HepG2 (cell line): Measurements from ENCODE around the gene FSHR. TPM values are rescaled to one million over a fixed set of nuclear protein-coding genes. Genes with fewer than 3 reads are reported as not detected.

Experiments
- BRD4 ChIP-seq: sonication (generic); formaldehyde crosslinking; IDR thresholded peaks from 2 replicates; pipeline ENCODE4 v1.4.0; 2020; ENCODE audit warnings: missing genetic modification reagents
- FOXK1 ChIP-seq: sonication (generic); formaldehyde crosslinking; IDR thresholded peaks from 2 replicates; pipeline ENCODE4 v1.4.0; 2020; ENCODE audit warnings: low read depth, missing genetic modification reagents, borderline replicate concordance
- HES4 ChIP-seq: sonication (generic); formaldehyde crosslinking; IDR thresholded peaks from 2 replicates; pipeline ENCODE4 v1.9.0; 2021; ENCODE audit warnings: mild to moderate bottlenecking, missing genetic modification reagents, borderline replicate concordance
- KDM6A ChIP-seq: IDR thresholded peaks from 2 replicates; pipeline ENCODE4 v1.6.1; 2016; ENCODE audit warnings: low read depth
- MBNL3 ChIP-seq: fragments of 250-450 bp; sonication (Bioruptor Pico); conservative IDR thresholded peaks from 2 replicates; pipeline ENCODE4 v1.8.0; 2022; ENCODE audit warnings: mild to moderate bottlenecking, inconsistent platforms
- PRPF4 ChIP-seq: fragments of 200-400 bp; formaldehyde crosslinking; IDR thresholded peaks from 2 replicates; pipeline ENCODE4 v1.6.1; 2016; ENCODE audit warnings: low read length, low read depth; ENCODE audit not compliant: poor library complexity, severe bottlenecking
- SIN3A ChIP-seq: IDR thresholded peaks from 2 replicates; pipeline ENCODE4 v1.6.1; 2011; ENCODE audit warnings: low read depth, mild to moderate bottlenecking, control low read depth, low read length, borderline replicate concordance
- SP5 ChIP-seq: IDR thresholded peaks from 2 replicates; pipeline ENCODE4 v1.6.1; 2016; ENCODE audit warnings: low read depth, borderline replicate concordance
- U2AF2 ChIP-seq: fragments of 200-400 bp; formaldehyde crosslinking; IDR thresholded peaks from 2 replicates; pipeline ENCODE4 v1.6.1; 2017; ENCODE audit warnings: low read depth, mild to moderate bottlenecking, low read length
- ZNF350 ChIP-seq: sonication (generic); formaldehyde crosslinking; IDR thresholded peaks from 2 replicates; pipeline ENCODE4 v1.4.0; 2020; ENCODE audit warnings: mild to moderate bottlenecking, low read depth, missing genetic modification reagents, borderline replicate concordance
- ZNF446 ChIP-seq: sonication (generic); formaldehyde crosslinking; IDR thresholded peaks from 2 replicates; pipeline ENCODE4 v1.5.0; 2020; ENCODE audit warnings: mild to moderate bottlenecking, missing genetic modification reagents
- ZNF460 ChIP-seq: sonication (generic); formaldehyde crosslinking; IDR thresholded peaks from 2 replicates; pipeline ENCODE4 v1.5.1; 2020; ENCODE audit warnings: missing genetic modification reagents, mild to moderate bottlenecking, borderline replicate concordance
- ZNF775 ChIP-seq: sonication (generic); formaldehyde crosslinking; IDR thresholded peaks from 2 replicates; pipeline ENCODE4 v1.4.0; 2020; ENCODE audit warnings: missing genetic modification reagents, mild to moderate bottlenecking, moderate library complexity, borderline replicate concordance
- polyA plus RNA-seq, 8 experiments: library from polyadenylated mRNA; depleted of rRNA in 3 of 8; stranded (reverse) in 7 of 8; unstranded in 1 of 8; fragments of >200 nt; fragmentation: Illumina TruSeq in 4 of 8; extraction: Trizol in 4 of 8; gene quantifications; 2 replicates each; pipeline versions ENCODE4 v1.2.1 to v1.2.3, GENCODE V29; 2011 to 2016; ENCODE audit warnings: low read depth in 4 of 8, missing spikeins in 1 of 8, mixed read lengths in 1 of 8; ENCODE audit not compliant: insufficient read depth in 1 of 8
- total RNA-seq, 5 experiments: library from RNA; depleted of rRNA; stranded (reverse); fragments of >200 nt; fragmentation: Illumina TruSeq; extraction: Trizol; gene quantifications; 2 replicates each; pipeline ENCODE4 v1.2.3, GENCODE V29; 2016; ENCODE audit warnings: low read depth in 1 of 5
- TF ChIP-seq, protein P1 (sequence below), 2 experiments: sonication (generic) in 1 of 2; formaldehyde crosslinking in 1 of 2; IDR thresholded peaks; 2 replicates each; pipeline versions ENCODE4 v1.4.0 to v1.6.1; 2016 to 2020; ENCODE audit warnings: borderline replicate concordance in 1 of 2, low read depth in 1 of 2, mild to moderate bottlenecking in 1 of 2, missing genetic modification reagents in 1 of 2
- TF ChIP-seq, protein P2 (sequence below): IDR thresholded peaks from 2 replicates; pipeline ENCODE4 v1.6.1; 2016; ENCODE audit warnings: missing compliant biosample characterization, missing genetic modification reagents, borderline replicate concordance
- TF ChIP-seq, protein P3 (sequence below): IDR thresholded peaks from 2 replicates; pipeline ENCODE4 v1.6.1; 2018; ENCODE audit warnings: missing genetic modification reagents
- TF ChIP-seq, protein P4 (sequence below): IDR thresholded peaks from 2 replicates; pipeline ENCODE4 v1.6.1; 2012; ENCODE audit warnings: low read depth, low read length, improper control_type of control experiment

FSHR gene
- total and polyA plus RNA-seq, 2 of the 13 experiments (the other 11 are each of a cell fraction or from before 2014, with no cell fraction given) = not detected

DNA sequence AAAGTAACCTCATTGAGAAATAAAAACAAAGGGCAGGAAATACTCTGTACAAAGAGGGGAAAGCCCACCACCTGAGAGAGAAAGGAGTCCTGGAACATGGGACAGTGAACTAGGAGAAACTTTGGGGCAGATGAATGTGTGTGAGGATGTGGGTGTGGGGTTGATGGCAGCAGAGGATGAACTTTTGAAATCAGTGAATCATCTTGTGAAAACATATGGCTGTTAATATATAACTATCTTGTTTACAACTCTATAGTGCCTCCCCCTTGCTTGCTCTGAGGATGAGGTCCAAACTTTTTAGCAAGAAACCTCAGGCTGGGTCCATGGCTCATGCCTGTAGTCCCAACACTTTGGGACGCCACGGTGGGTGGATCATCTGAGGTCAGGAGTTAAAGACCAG lies 227.0 kb downstream of the FSHR start (continued):
- TF ChIP-seq PRPF4 (no peak), BRD4 (no peak), SP5 (CRISPR knock-in tag) (no peak), KDM6A (CRISPR knock-in tag) (0 out of 2 replicates have a peak, but pooled peaks have one; percentile 10), U2AF2 (no peak), SIN3A (no peak), ZNF446 (CRISPR knock-in tag) (no peak), ZNF350 (CRISPR knock-in tag) (no peak), HES4 (CRISPR knock-in tag) (no peak), FOXK1 (CRISPR knock-in tag) (0 out of 2 replicates have a peak, but pooled peaks have one; percentile 59), ZNF460 (CRISPR knock-in tag) (no peak), ZNF775 (no peak), MBNL3 (no peak)
- TF ChIP-seq, protein P1, sequence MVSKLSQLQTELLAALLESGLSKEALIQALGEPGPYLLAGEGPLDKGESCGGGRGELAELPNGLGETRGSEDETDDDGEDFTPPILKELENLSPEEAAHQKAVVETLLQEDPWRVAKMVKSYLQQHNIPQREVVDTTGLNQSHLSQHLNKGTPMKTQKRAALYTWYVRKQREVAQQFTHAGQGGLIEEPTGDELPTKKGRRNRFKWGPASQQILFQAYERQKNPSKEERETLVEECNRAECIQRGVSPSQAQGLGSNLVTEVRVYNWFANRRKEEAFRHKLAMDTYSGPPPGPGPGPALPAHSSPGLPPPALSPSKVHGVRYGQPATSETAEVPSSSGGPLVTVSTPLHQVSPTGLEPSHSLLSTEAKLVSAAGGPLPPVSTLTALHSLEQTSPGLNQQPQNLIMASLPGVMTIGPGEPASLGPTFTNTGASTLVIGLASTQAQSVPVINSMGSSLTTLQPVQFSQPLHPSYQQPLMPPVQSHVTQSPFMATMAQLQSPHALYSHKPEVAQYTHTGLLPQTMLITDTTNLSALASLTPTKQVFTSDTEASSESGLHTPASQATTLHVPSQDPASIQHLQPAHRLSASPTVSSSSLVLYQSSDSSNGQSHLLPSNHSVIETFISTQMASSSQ (IDR thresholded peaks at IDR 0.05; ENCODE audit: low read depth) = peak; percentile 85
- TF ChIP-seq, protein P1 (CRISPR knock-in tag; IDR thresholded peaks at IDR 0.05; ENCODE audit: borderline replicate concordance) = no peak
- TF ChIP-seq, protein P2, sequence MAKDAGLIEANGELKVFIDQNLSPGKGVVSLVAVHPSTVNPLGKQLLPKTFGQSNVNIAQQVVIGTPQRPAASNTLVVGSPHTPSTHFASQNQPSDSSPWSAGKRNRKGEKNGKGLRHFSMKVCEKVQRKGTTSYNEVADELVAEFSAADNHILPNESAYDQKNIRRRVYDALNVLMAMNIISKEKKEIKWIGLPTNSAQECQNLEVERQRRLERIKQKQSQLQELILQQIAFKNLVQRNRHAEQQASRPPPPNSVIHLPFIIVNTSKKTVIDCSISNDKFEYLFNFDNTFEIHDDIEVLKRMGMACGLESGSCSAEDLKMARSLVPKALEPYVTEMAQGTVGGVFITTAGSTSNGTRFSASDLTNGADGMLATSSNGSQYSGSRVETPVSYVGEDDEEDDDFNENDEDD = no peak
- TF ChIP-seq, protein P3, sequence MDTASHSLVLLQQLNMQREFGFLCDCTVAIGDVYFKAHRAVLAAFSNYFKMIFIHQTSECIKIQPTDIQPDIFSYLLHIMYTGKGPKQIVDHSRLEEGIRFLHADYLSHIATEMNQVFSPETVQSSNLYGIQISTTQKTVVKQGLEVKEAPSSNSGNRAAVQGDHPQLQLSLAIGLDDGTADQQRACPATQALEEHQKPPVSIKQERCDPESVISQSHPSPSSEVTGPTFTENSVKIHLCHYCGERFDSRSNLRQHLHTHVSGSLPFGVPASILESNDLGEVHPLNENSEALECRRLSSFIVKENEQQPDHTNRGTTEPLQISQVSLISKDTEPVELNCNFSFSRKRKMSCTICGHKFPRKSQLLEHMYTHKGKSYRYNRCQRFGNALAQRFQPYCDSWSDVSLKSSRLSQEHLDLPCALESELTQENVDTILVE (CRISPR knock-in tag) = no peak
- TF ChIP-seq, protein P4, sequence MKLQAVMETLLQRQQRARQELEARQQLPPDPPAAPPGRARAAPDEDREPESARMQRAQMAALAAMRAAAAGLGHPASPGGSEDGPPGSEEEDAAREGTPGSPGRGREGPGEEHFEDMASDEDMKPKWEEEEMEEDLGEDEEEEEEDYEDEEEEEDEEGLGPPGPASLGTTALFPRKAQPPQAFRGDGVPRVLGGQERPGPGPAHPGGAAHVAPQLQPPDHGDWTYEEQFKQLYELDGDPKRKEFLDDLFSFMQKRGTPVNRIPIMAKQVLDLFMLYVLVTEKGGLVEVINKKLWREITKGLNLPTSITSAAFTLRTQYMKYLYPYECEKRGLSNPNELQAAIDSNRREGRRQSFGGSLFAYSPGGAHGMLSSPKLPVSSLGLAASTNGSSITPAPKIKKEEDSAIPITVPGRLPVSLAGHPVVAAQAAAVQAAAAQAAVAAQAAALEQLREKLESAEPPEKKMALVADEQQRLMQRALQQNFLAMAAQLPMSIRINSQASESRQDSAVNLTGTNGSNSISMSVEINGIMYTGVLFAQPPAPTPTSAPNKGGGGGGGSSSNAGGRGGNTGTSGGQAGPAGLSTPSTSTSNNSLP = 0 out of 2 replicates have a peak, but pooled peaks have one; percentile 57
